Suppressor macrophage treated with lipopolysaccharide for 1 hour (primary cell): ENCODE results near the gene EYS.
"Not testable (repeated sequence)": the region's sequence is repeated elsewhere in the genome, so short reads cannot be mapped to it uniquely, and the experiment has no call there.

ENCODE experiments used
- DNase-seq, 3 donors: peaks; one replicate each; pipeline ENCODE4 v3.0.0-alpha.2; 2020 to 2022

Gene EYS

GRCh38 chr6:65449926-65450325, 257.1 kb downstream of the EYS start:
- DNase-seq, result no peak

- DNase-seq, result no peak
These were observed 258.2 kb downstream of the EYS start for GRCh38 chr6:65448866-65449265.

- DNase-seq, result no peak
These were observed 270.7 kb downstream of the EYS start for GRCh38 chr6:65436281-65436680.

- no peak for DNase-seq
These were observed 290.4 kb downstream of the EYS start for GRCh38 chr6:65416621-65417020.

- no peak for DNase-seq
These were observed 296.7 kb downstream of the EYS start for GRCh38 chr6:65410309-65410708.

GRCh38 chr6:65402564-65402963, 304.5 kb downstream of the EYS start:
- no peak for DNase-seq

- DNase-seq, result no peak
These were observed 307.5 kb downstream of the EYS start for GRCh38 chr6:65399355-65400084.

- no peak for DNase-seq
These were observed 308.2 kb downstream of the EYS start for GRCh38 chr6:65398851-65399250.

- no peak for DNase-seq
These were observed 356.5 kb downstream of the EYS start for GRCh38 chr6:65350530-65350929.

- not testable (repeated sequence) for DNase-seq
These were observed 404.4 kb downstream of the EYS start for GRCh38 chr6:65302655-65303054.

- no peak for DNase-seq
These were observed 407.8 kb downstream of the EYS start for GRCh38 chr6:65299236-65299635.

- no peak for DNase-seq
These were observed 411.2 kb downstream of the EYS start for GRCh38 chr6:65295812-65296211.

- no peak for DNase-seq
These were observed 417.5 kb downstream of the EYS start for GRCh38 chr6:65289491-65289890.

- DNase-seq, result no peak
These were observed 421.8 kb downstream of the EYS start for GRCh38 chr6:65285275-65285674.

GRCh38 chr6:65280060-65280459, 427.0 kb downstream of the EYS start:
- DNase-seq, result no peak

- DNase-seq, result no peak
These were observed 444.8 kb downstream of the EYS start for GRCh38 chr6:65262241-65262640.

- DNase-seq, result no peak
These were observed 447.0 kb downstream of the EYS start for GRCh38 chr6:65259982-65260381.

GRCh38 chr6:65259059-65259458, 448.0 kb downstream of the EYS start:
- DNase-seq, result no peak

GRCh38 chr6:65253041-65253440, 454.0 kb downstream of the EYS start:
- no peak for DNase-seq

- no peak for DNase-seq
These were observed 458.9 kb downstream of the EYS start for GRCh38 chr6:65248101-65248610.

- no peak for DNase-seq
These were observed 475.4 kb downstream of the EYS start for GRCh38 chr6:65231616-65232015.

- DNase-seq, result no peak
These were observed 477.2 kb downstream of the EYS start for GRCh38 chr6:65229825-65230224.

- DNase-seq, result no peak
These were observed 485.9 kb downstream of the EYS start for GRCh38 chr6:65221153-65221552.

- no peak for DNase-seq
These were observed 504.3 kb downstream of the EYS start for GRCh38 chr6:65202738-65203137.

- DNase-seq, result no peak
These were observed 507.3 kb downstream of the EYS start for GRCh38 chr6:65199683-65200082.
